ENCODE measurements around the gene TNFRSF14.

Gene TNFRSF14

DNA sequence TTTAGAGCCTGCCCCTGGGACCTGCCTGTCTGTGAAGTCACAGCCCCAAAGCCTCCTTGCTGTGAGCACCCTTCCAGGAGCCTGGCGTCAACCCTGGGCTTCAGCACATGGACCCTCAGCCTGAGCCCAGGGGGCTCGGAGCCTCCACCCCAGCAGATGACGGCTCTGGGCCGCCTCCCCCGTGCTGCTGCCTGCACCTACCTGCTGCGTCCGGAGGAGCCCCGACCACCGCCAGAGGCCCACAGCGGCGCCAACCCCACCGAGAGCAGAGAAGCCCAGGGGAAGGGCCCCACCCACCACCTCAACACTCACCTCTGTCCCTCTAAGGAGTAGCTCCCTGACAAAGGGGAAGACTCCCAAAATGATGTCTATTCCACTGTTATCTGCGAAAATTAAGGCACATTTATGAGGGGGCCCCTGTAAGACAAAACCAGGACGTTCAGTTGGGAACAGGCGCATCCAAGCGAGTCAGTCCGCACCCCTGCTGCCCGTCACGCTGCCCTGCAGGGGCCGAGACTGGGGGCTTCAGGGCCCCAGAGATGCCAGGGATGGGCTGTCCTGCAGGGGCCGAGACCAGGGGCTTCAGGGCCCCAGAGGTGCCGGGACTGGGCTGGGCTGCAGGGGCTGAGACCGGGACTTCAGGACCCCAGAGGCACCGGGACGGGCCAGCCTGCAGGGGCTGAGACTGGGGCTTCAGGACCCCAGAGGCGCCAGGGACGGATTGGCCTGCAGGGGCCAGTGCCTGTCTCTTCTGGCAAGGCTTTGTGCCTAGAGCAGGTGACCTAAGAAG, 45.6 kb upstream of the TNFRSF14 start:
- DNase-seq (ENCODE audit: low spot score): no peak
- in situ Hi-C loops (cut with MboI; ENCODE audit: low pct_unique_long_range_greater_than_20kb, low sequenced_read_pairs, unreplicated experiment): no loop called here
- TF ChIP-seq, protein P1, sequence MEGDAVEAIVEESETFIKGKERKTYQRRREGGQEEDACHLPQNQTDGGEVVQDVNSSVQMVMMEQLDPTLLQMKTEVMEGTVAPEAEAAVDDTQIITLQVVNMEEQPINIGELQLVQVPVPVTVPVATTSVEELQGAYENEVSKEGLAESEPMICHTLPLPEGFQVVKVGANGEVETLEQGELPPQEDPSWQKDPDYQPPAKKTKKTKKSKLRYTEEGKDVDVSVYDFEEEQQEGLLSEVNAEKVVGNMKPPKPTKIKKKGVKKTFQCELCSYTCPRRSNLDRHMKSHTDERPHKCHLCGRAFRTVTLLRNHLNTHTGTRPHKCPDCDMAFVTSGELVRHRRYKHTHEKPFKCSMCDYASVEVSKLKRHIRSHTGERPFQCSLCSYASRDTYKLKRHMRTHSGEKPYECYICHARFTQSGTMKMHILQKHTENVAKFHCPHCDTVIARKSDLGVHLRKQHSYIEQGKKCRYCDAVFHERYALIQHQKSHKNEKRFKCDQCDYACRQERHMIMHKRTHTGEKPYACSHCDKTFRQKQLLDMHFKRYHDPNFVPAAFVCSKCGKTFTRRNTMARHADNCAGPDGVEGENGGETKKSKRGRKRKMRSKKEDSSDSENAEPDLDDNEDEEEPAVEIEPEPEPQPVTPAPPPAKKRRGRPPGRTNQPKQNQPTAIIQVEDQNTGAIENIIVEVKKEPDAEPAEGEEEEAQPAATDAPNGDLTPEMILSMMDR (IDR thresholded peaks at IDR 0.05; ENCODE audit: extremely low read depth, insufficient read depth, missing control alignments): no peak

DNA sequence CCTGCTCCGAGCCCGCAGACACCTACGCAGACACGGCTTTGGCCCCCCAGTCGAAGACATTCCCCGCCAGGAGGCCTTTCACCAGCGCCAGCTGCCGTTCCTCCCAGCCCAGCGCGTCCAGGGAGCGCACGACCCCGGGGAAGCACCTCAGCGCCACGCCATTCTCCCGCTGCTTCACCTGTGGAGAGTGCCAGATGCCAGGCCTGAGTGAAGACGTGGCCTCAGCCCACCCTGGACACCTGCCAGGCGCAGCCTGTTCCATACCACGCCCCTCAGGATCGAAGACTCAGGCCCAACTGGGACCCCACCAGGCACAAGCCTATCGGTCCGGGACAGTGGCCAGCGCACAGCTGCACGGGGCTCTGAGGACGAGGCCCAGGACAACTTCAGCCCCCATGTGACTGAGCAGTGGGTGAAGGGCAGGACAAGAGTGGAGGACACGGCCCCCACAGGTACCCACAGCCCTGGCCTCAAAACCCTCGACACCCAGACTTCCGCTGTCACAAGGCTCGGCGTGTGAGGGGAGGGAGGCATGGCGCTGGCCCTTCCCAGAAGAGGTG, 43.2 kb upstream of the TNFRSF14 start:
- TF ChIP-seq, protein P1 (IDR thresholded peaks at IDR 0.05; ENCODE audit: extremely low read depth, insufficient read depth, missing control alignments): no peak
- in situ Hi-C loops (cut with MboI; ENCODE audit: low pct_unique_long_range_greater_than_20kb, low sequenced_read_pairs, unreplicated experiment): no loop called here
- DNase-seq (ENCODE audit: low spot score): no peak

DNA sequence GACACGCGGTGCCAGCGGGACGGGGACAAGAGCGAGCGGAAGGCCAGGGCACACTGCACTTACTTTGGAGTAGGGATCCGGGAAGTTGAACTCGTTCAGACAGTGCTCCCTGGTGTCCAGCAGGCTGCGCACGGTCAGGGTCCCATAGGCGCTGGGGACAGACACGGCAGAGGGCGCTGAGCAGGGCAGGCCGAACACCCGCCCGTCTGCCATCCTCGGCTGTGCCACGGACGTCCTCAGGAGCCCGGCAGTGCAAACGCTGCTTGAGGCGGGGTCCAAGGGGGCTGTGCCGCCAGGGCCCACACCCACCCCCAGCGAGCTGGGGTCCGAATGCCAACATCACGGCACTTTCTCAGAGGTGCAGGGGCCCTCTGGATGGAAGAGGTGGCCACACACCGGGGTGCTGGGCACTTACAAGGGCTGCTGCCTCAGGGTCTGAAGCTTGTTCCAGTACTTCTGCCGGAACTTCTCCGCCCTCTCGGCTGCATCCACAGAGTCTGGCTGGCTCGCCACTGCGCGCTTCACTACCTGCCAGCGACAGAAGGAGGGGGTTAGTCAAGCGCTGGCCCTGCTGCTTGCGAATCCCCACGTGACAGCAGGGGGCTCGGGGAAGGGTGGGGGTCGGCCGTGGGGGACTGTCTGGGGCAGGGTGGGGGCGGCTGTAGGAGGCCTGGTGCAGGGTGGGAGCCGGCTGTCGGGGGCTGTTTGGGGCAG, 42.1 kb upstream of the TNFRSF14 start:
- TF ChIP-seq, protein P1 (IDR thresholded peaks at IDR 0.05; ENCODE audit: extremely low read depth, insufficient read depth, missing control alignments): no peak
- in situ Hi-C loops (cut with MboI; ENCODE audit: low pct_unique_long_range_greater_than_20kb, low sequenced_read_pairs, unreplicated experiment): no loop called here
- no peak for DNase-seq (ENCODE audit: low spot score)

DNA sequence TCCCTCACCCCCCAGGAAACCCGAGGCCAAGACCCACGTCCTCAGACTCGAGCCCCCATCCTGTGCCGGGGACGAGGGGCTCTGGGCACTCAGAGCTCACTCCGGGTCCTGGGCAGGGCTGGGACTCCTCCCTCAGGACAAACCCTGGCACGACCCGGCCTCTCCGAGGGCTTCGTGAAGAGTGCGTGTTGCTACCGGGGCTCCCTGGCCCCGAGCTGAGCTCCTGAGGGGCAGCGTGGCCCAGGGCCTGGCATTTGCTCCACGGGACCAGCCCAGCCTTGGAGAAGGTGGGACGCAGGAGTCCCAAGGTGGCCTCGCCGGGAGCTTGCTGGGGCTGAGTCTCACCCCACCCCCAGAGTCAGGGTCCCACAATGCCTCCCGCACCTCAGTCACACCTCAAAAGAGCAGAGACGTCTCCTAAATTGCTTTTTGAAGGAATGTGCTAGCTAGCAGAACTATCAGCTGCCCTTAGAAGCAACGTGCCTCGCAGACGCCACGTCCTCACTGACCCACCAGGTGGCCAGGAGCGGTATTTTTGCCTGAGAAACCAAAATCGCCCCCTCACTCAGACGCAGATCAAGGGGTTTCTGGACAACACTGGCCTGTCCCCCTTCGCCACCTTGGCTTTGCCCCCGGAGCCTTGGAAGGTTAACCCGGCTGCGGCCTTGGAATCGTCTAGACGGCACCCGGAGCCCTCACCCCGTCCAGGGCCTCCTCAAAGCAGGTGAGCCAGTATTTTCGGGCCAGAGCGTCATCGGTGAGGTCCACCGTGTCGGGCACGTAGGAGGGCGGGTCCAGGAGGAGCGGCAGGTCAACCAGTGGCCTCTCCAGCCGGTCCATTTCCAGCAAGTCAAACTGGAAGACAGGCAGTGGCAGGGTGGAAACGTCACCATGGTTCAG, 41.1 kb upstream of the TNFRSF14 start:
- TF ChIP-seq, protein P1 (IDR thresholded peaks at IDR 0.05; ENCODE audit: extremely low read depth, insufficient read depth, missing control alignments): no peak
- in situ Hi-C loops (cut with MboI; ENCODE audit: low pct_unique_long_range_greater_than_20kb, low sequenced_read_pairs, unreplicated experiment): no loop called here
- no peak for DNase-seq (ENCODE audit: low spot score)

DNA sequence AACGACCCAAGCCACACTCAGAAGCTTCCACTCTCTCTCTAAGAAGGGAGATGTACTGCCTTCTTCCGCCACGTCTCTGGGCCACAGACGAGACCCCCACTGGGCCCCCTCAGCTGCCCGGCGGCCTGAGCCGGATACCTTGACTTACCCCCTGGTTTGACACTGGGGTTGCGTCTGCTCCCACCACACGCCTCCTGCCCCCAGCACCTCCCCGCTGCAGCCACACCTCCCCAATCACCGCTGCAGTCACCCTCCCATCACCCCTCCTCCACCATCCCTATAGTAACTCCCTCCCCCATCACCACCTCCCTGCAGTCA, 40.4 kb upstream of the TNFRSF14 start:
- in situ Hi-C loops (cut with MboI; ENCODE audit: low pct_unique_long_range_greater_than_20kb, low sequenced_read_pairs, unreplicated experiment): no loop called here
- TF ChIP-seq, protein P1 (IDR thresholded peaks at IDR 0.05; ENCODE audit: extremely low read depth, insufficient read depth, missing control alignments): no peak
- no peak for DNase-seq (ENCODE audit: low spot score)

DNA sequence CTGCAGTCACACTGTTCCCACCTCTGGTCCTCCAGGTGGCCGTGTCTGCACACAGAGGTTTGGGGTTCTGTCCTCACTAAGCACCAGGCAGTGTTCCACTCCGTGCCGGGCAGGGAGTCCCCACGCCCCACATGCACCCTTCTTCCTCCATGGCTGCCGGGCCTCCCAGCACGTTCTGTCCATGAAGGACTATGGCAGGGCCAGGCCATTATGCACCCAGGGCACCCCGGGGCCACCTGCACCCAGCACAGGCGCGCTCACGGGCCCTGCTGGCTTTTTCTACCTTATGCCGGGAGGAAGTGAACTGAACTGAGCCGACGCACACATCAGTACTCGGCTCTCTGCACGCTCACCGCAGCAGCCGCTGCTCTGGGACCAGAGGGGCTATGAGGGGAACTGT, 40.0 kb upstream of the TNFRSF14 start:
- in situ Hi-C loops (cut with MboI; ENCODE audit: low pct_unique_long_range_greater_than_20kb, low sequenced_read_pairs, unreplicated experiment): no loop called here
- DNase-seq (ENCODE audit: low spot score): no peak
- TF ChIP-seq, protein P1 (IDR thresholded peaks at IDR 0.05; ENCODE audit: extremely low read depth, insufficient read depth, missing control alignments): no peak

Data from GM13977 (cell line).